NCI-H345 treated with DMSO at 0.1 percent for 48 hours (cell line): ENCODE data around the gene PASK.
"Not testable (repeated sequence)": the region's sequence is repeated elsewhere in the genome, so short reads cannot be mapped to it uniquely, and the experiment has no call there.

Source experiments
- DNase-seq: peaks from one replicate; lab custom pipeline; 2025; ENCODE audit not compliant: unreplicated experiment; lab: John Stamatoyannopoulos, UW

The PASK gene

DNA sequence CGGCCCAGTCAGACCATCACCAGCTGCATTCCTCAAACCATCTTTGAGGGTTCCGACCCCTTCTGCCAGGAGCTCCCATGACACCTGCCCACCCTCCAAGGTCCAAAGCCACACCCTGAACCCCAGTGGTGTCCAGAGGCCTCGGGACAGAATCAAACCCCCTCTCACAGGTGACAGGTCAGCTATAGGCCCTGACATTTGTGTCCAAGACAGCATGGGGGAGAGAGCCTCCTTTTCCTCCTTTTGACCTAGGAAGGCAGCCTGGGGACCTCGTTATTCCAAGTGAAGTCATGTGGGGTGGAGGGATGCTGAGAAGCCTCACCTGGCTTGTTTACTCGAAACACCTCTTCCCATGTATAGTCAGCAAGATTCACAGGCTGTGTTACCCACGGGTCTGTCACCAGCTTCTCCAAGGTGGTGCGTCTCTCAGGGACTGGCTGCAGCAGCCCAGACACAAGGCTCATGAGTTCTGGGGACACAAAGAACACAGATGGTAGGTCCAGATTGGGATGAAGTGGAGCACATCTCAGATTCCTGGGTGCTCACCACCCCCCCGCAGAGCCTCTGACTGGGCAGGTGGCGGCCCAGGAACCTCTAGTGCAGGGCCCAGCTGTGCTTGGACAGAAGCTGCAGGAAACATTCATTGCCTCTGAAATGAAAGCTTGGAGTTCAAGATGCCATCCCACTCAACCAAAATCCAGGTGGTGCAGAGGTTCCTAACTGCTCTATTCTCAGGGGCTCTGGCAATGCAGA, 42.1 kb downstream of the PASK start:
- DNase-seq = no peak

- no peak for DNase-seq
These were observed 43.6 kb downstream of the PASK start for GRCh38 chr2:241105641-241106040.

DNA sequence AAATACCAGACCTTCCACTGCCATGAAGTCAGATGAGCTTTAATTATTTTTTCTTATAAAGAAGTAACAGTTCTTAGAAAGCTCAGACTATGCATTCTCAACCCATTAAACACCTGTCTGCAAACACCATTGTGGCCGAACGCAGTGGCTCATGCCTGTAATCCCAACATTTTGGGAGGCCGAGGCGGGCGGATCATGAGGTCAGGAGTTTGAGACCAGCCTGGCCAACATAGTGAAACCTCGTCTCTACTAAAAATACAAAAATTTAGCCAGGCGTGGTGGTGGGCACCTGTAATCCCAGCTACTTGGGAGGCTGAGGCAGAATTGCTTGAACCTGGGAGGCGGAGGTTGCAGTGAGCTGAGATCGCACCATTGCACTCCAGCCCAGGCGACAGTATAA, 44.7 kb downstream of the PASK start:
- not testable (repeated sequence) for DNase-seq

- DNase-seq = no peak
These were observed 46.1 kb downstream of the PASK start for GRCh38 chr2:241103176-241103595.

- DNase-seq = peak; percentile 78
These were observed 47.0 kb downstream of the PASK start, which contains the start of gene MTERF4 for GRCh38 chr2:241102239-241102803. TSS of gene MTERF4 (minus strand) at chr2:241102287. CDS start at chr2:241102273, 14 bp downstream.

DNA sequence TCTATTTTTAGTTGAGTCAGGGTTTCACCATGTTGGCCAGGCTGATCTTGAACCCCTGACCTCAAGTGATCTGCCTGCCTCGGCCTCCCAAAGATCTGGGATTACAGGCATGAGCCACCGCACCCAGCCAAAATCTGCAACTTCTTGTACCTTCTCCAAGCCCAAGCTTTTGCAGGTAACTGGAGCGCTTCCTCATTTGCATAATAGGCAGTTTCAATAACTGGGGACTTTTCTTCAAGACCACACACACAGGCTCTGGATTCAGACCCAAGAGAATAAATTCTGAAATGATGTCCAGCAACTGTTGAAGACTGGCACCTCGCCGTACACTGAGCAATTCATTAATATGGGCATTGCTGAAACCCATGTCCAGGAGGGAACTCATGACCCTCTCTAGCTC, 50.0 kb downstream of the PASK start:
- DNase-seq = no peak

GRCh38 chr2:241096979-241097378, 52.3 kb downstream of the PASK start:
- DNase-seq = no peak

GRCh38 chr2:241095594-241096290, 53.5 kb downstream of the PASK start:
- no peak for DNase-seq

DNA sequence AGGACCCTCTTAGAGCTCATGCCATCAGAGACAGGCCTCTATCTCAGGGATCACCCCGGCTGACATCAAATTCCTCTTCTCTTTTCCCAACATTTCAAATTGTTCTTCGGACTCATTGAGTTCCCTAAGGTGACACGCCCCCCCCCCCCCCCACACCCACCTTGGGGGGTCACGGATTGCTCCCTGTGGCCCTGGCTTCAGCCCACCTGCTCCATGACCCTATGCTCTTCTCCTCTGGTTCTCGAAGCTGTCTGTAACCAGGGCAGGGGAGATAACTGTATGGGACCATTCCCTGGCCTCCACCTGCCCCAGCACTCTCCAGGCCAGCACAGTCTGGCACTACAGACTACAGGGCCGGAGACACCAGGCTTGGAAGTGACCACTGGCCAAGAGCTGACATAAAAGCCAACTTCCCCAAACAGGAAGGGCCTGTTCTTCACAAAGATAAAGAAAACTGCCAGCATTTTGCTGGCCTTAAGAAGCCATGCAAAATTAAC, 54.3 kb downstream of the PASK start:
- no peak for DNase-seq

- no peak for DNase-seq
These were observed 55.1 kb downstream of the PASK start for GRCh38 chr2:241094172-241094571.

GRCh38 chr2:241093133-241093781, 56.0 kb downstream of the PASK start:
- DNase-seq = peak; percentile 18

DNA sequence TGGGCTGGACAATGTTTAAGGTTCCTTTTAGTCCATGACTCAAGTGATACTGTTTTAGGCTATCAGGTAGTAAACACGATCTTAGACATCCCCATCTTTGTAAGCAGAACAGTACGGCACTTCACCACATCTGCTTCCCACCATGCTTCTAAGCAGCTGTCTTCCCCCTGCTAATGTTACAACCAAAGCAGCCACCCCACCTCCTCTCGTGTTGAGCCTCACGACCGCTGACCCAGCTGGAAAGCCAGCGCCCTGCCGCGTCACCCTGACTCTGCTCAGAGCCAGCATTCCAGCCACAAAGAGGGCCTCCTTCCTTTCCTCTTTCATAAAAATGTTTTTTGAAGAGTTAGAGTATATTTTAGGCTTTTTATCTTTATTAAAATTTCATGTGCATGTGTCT, 56.6 kb downstream of the PASK start:
- DNase-seq = no peak

DNA sequence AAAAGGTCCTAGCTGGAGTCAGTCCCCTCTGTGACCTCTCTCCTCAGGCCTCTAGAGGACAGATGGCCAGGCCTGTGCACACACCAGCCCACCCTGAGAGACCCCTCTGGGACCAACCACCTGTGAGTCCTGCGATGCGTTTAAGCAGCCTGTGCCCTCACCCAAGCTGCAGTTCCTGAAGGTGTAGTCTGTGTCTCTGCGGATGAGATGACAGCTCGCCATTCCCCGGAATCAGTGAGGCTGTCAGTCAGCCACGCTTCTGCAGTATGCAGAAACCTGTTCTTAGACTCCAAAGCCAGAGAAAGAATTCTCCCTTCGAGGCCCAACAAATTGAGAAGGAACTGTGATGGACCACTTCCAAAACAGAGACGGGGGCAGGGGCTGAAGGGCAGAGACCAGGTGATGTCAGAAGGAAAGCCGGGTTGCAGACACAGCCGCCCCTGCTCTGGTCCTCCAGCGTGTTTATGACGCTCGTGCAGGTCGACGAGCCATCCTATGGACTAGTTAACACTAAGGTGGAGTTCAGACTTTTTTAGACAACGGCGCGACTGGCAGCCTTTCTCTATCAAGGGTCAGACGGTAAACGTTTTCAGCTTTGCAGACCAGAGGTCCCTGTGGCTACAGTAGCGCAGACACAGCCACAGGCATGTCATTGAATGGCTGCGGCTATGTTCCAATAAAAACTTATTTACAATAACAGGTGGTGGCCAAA, 57.4 kb downstream of the PASK start:
- no peak for DNase-seq

- DNase-seq = no peak
These were observed 58.1 kb downstream of the PASK start for GRCh38 chr2:241091201-241091600.

DNA sequence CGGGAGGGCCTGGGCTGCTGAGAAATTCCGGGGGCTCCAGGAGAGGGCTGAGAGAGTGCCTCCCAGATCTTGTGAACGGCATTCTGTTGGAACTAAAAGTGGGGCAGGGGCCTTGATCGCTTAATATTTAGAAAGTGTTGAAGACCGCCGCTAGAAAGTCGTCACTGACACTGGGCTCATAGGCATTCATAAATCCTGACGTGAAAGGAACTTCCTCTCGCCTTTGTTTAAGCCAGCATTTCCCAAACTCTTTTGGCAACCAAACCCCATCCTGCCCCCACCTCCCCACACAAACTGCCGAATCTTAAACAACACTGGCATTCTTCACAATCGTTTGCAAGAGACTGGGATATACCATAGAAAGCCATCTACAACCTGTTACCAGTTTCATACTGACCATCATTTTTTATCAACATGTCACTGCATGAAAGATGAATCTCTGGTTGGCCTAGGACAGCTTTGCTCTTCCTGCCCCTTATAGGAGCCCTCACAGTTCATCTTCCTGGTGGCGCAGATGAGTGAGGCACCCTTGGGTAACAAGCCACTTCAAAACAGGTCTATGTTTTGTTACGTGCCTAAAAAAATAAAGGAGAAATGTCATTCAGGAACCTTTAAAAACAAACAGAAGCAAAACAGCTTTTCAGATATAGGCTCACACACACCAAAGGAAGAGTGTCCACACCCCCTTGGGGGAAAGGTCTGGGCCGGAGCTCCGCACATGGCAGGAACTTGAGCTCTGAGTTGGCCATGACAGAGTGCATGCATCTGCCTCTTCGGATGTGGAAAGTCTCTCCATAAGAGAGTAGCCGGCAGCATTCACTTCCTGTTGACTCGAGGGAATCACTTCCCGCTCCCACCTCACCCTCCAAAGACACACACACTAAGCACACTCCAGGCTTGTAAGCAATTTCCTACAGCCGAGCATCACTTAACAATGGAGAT, 60.2 kb downstream of the PASK start:
- DNase-seq = no peak

GRCh38 chr2:241088376-241088775, 60.9 kb downstream of the PASK start:
- no peak for DNase-seq

DNA sequence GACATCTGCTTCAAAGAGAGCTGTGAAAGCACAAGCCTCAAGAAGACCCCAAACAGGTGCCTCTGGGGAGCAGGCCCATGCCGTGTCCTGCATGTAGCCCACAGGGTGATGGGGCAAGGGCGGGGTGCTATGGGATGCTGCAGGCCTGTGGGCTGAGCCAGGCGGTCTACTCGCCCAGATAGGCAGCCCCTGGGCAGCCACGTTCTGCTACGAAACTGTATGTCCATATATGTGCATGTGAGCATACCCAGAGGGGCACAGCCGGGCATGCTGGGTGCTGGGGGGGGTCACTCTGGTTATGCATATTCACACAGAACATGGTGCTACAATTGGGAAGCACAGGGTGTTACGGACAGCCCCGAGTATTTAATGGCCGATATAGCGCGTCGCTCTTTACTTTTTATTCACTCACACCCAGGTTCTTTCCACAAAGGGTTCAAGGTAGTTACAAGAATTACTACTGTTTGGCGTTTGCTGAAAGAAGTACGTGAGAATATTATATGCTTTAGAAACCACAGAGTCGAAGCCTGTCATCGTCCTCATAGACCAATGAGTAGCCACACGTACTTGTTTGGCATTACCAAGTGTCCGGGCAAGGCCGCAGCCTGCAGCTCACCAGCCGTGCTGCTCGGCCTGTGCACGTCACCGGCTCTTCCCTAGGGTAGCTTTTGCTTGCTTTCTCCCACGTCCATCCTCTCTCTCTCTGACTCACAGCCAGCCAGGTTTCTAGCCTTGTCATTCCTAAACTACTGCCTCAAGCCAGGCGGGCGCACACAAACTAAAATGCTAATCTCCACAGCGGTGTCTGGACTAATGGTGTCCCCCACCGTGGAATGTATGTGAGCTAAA, 61.6 kb downstream of the PASK start:
- DNase-seq = no peak

- no peak for DNase-seq
These were observed 64.3 kb downstream of the PASK start for GRCh38 chr2:241084856-241085444.

- DNase-seq = no peak
These were observed 66.2 kb downstream of the PASK start for GRCh38 chr2:241083091-241083415.
